Gastrocnemius medialis (tissue), 4 donors: ENCODE measurements around the gene PDPN.

Experiments used
- POLR2A ChIP-seq, 2 donors: fragments of 450-650 bp; IDR thresholded peaks; one replicate each; pipeline ENCODE4 v1.6.1; 2017; ENCODE audit warnings: antibody characterized with exemption in 2 of 2, mild to moderate bottlenecking in 2 of 2, moderate library complexity in 2 of 2
- TF ChIP-seq, protein P1 (sequence below), 5 experiments: fragments of 450-650 bp in 3 of 5; fragments of 200-600 bp in 2 of 5; sonication (generic) in 2 of 5; IDR thresholded peaks in 4 of 5; conservative IDR thresholded peaks in 1 of 5; 1 replicate in 4 of 5; 2 replicates in 1 of 5; pipeline ENCODE4 v1.5.1; 2016 to 2019; ENCODE audit warnings: antibody characterized with exemption in 5 of 5, mild to moderate bottlenecking in 3 of 5, moderate library complexity in 3 of 5

- TF ChIP-seq, protein P1, sequence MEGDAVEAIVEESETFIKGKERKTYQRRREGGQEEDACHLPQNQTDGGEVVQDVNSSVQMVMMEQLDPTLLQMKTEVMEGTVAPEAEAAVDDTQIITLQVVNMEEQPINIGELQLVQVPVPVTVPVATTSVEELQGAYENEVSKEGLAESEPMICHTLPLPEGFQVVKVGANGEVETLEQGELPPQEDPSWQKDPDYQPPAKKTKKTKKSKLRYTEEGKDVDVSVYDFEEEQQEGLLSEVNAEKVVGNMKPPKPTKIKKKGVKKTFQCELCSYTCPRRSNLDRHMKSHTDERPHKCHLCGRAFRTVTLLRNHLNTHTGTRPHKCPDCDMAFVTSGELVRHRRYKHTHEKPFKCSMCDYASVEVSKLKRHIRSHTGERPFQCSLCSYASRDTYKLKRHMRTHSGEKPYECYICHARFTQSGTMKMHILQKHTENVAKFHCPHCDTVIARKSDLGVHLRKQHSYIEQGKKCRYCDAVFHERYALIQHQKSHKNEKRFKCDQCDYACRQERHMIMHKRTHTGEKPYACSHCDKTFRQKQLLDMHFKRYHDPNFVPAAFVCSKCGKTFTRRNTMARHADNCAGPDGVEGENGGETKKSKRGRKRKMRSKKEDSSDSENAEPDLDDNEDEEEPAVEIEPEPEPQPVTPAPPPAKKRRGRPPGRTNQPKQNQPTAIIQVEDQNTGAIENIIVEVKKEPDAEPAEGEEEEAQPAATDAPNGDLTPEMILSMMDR (IDR thresholded peaks at IDR 0.05 in 4 of 5, conservative IDR thresholded peaks at IDR 0.05 in 1 of 5), result no peak
- no peak for TF ChIP-seq POLR2A (IDR thresholded peaks at IDR 0.05)
Measured at GRCh38 chr1:13600762-13601453, 17.3 kb downstream of the PDPN start.
